Activated gamma-delta T cell (primary cell): Measurements from ENCODE around the gene PLIN4.

Experiments used
- DNase-seq: peaks from one replicate; lab custom pipeline; 2025; lab: John Stamatoyannopoulos, UW

PLIN4 gene

DNA sequence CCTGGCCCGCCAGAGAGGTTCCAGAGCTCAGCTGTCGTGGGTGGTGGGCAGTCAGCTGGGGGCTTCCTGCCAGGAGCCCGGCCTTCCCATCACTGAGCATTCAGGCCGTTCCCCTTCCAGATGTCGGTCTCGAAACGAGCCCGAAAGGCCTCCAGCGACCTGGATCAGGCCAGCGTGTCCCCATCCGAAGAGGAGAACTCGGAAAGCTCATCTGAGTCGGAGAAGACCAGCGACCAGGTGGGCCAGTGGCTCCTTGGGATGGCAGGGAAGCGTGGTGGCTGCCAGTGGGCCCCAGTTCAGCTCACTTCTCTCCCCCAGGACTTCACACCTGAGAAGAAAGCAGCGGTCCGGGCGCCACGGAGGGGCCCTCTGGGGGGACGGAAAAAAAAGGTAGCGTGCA, 26.8 kb downstream of the PLIN4 start:
- no peak for DNase-seq

DNA sequence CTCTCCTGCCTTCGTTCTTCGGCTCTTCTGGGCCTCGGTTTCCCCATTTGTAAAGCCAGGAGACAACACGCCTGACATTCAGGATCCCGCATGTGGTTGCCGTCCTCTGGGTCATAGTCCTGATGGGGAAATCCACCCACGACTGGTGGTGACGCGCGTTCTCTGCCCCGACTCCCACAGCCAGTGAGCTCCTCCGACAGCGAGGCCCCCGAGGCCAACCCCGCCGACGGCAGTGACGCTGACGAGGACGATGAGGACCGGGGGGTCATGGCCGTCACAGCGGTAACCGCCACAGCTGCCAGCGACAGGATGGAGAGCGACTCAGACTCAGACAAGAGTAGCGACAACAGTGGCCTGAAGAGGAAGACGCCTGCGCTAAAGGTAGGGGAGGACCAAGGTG, 29.8 kb downstream of the PLIN4 start:
- no peak for DNase-seq

DNA sequence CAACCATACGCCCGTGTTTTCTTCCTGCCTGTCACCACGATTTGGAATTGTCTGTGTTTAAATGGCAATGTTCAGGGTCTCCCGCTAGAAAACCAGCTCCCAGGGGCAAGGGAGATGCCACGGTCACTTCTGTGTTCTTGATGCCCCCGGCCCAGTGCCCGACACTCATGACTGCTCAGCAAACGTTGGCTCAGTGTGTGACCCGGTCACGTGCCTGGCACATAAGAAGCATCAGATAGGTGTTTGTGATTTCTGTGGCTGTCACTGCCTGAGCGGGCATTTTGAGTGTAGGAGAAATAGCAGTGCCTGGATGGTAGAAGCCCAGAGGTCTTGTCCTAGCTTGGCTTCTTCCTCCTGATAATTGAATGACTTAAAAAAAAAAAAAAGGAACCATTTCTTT, 30.7 kb downstream of the PLIN4 start:
- no peak for DNase-seq

DNA sequence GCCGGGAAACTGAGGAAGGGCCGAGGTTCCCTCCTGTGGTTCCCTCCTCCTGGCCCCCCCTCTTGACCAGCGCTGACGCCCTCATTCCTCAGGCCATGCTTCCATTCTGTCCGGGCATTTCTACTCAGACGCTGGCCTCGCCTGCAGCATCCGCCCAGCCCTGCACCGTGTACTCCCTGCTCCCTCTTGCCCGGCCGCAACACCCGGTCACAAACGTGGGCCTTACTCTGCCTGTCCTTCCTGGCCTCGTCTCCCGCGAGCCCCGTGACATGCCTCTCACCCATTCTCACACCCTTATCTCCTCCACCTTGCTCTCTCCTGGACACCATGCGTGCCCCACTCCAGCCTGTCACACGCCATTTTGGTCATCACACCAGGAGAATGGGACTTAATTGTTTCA, 34.9 kb downstream of the PLIN4 start:
- no peak for DNase-seq

DNA sequence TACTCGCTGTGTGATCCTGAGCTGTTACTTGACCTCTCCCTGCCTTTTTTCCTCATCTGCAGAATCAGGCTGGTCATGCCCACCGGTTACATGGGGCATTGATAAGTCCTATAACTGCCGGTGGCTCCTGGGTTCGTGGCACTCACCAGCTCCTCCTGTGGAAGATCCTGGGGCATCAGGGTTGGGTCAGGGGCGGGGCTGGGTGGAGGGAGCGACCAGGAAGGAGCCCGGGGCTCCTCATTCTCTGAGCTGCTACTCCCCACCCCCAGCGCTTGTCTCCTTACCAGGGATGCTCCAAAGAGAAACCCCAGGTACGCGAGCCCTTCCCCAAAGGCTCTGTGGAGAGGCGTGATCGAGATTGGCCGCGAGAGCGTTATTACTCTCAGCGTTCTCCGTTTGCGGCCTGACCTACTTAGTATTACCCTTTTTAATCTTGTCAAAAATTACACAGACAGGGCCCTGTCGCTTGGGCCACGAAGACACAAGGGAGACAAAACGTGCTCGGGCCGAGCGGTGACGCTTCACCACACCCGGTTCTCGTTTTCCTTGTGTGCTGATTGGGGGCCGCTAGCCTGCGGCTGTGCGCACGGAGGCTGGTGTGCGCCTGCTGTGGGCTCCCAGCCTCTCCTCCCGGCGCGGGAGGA, 35.4 kb downstream of the PLIN4 start:
- no peak for DNase-seq

DNA sequence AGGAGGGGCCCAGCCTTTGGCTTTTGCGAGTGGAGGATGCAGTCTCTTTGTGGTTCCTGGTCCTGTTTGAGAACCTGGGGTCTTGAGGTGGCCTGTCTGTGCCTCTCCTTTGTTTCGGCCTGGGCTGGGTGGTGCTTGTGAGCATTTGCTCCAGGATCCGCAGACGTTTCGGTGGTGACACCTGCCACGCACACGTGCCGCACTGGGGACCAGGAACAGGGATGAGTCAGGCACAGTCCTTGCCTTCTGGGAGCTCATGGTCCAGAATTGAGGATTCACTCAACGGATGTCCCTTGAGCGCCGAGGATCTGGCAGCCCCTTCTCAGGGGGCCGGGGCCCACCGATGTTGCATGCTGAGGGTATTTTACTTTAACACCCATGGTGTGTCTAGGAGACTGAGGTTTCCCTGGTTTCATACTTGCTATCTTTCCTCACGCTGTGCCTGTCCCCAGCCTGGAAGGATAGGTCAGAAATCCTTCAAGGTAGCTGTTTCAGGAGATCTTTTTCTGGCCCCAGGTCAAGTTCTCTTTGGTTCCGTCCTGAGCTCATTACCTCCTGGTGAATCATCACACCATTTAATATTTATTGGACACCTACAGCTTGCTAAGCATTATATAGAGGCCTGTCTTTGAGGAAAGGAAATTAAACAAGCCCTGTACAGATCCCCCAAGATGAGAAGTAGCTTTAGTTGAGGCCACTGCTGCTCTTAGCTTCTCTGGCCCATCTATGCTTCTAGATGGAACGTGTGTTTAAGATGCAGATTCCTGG, 41.1 kb downstream of the PLIN4 start:
- no peak for DNase-seq

DNA sequence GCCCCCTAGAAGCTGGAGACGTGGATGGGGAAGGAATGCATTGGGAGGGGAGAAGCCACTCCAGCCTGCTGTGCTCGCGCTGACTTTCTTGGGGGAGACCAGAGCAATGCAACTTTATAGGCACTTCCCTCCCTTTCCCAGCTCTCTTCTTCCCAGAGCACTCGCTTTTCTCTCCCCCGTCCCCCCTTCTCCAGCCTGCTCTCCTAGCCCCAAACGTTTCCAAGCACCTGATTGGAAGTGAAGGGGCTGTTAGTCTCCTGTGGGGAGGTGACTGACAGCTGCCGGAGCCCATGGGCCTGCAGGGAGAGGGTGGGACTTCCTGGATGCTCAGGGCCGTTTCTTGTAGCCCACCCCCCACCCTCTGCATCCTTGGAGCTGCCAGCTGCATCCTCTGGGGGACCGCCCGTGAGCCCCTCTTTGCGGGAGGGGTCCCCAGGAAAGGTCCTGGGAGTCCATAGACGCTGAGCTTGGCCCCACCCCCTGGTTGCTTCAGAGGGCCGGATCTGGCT, 43.7 kb downstream of the PLIN4 start:
- DNase-seq, result no peak

DNA sequence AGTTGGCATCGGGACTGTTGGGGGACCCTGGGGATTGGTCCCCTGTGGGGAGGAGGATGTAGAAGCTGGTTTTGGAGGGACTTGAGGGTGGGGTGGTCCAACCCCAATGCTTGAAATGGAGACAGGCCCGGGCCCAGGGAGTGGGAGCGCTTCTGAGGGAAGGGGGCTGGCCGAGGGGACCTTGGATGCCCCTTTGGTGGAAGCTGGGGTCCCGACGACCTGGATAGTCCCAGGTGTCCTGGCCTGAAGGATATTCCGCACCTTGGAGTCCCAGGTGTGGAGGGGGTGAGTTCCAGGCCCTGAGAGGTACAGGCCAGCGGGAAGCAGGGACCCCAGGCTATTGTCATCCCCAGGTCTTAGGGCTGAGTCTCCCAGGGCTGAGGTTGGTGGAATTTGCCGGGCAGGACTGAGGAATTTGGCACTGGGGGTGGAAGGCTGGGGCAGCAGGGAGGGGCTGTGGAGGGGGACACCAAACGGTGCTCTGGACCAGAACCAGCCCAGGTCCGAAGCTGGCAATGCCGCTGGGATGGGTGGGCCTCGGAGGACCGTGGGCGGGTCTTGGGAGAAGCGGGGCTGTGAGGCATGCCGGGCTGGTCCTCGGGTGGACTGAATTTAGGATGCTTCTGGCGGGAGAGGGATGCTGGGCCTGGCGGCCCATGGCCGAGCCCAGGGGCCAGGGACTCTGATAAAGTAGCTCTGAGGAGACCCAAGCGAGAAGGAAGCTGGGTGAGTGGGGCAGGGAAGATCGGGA, 44.3 kb downstream of the PLIN4 start:
- DNase-seq, result no peak

DNA sequence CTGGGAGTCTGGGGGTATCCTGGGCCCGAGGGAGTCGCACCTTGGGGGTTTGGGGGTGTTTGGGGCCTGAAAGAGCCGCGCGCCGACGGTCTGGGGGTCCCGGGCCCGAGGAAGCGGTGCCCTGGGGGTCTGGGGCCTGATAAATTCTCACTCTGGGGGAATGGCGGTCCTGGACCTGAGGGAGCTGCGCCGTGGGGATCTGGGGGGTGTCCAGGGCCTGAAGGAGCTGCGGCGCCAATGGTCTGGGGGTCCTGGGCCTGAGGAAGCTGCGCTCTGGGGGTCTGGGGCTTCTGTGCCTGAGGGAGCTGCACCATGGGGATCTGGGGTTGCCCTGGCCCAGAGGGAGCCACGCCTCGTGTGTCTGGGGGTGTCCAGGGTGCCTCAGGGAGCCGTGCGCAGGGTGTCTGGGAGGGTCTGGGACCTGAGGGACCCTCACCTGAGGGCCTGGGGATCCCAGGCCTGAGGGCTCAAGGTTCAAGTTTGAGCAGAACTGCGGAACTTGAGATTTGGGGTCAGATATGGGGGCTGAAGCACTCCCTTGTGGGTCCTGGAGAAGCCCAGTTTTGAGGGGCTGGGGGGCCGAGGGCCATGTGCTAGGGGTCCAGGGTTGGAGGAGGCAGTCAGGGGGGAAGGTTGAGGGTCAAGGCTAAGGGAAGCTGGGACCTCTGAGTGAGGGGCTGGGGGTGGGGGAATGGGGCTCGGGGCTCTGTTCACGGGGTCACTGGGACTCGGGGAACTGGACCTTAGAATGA, 45.1 kb downstream of the PLIN4 start:
- DNase-seq, result no peak

DNA sequence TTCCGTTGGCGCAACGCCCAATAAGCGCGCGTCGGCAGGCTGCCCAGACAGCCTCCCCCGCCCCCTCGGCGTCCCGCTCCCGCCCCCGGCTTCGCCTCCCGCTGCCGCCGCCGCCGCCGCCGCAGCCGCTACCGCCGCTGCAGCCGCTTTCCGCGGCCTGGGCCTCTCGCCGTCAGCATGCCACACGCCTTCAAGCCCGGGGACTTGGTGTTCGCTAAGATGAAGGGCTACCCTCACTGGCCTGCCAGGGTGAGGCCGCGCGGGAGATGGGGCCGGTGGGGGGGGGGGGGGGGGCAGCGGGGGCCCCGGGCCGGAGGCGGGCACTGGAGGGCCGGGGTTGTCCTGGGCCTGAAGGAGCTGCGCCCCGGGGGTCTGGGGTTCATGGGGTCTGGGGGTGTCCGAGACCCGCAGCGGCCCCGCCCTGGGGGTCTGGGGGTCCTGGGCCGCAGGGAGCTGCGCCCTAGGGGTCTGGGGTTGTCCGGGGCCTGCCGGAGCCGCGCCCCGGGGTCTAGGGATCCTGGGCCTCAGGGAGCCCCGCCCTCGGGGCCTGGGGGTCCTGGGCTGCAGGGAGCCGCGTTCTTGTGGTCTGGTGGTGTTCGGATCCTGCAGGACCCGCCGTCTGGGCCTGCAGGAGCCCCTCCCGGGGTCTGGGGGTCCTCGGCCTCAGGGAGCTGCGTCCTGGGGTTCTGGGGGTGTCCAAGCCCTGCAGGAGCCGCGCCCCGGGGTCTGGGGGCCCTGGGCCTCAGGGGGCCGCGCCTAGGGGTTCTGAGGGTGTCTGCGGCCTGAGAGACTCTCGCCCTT, 45.9 kb downstream of the PLIN4 start, which contains the start of gene HDGFL2:
TSS of gene HDGFL2 (plus strand) at position 124 of the 801 bp plus-strand sequence. CDS start at position 178, 54 bp downstream.
- DNase-seq, result peak; percentile 93

DNA sequence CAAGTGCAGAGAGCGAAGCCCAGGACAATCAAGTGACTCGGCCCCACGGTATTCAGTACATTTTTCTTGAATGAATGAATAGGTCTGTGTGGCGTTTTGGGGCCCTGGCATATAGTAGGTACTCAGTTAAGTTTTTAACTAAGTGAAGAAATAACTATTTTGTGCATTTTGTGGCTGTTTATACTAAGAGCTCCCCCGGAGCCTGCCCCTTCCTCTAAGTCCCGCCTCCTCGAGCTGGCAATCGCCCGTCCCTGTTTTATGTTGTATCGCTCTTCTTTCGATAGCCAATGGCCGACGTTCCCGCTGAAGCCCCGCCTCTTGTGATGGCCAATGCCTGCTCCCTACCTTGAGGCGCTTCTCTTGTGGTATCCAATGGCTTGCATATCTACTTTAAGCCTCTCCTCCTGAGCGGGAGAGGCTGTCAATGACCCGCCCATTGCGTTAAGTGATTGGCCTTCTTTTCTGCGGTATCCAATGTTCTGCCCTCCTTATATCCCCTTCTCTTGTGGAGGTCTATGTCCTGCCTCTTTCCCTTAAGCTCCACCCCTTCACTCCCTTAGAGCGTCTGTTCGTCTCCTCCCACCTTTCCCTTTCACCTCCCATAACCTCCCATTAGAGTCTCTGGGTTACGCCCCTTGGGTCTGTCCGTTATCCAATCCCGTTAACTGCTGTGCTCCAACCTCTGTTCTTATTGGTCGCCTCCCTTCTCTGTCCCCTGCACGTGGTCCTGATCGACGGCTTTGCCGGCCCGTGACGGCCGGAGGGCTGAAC, 46.7 kb downstream of the PLIN4 start:
- peak; percentile 61 for DNase-seq

DNA sequence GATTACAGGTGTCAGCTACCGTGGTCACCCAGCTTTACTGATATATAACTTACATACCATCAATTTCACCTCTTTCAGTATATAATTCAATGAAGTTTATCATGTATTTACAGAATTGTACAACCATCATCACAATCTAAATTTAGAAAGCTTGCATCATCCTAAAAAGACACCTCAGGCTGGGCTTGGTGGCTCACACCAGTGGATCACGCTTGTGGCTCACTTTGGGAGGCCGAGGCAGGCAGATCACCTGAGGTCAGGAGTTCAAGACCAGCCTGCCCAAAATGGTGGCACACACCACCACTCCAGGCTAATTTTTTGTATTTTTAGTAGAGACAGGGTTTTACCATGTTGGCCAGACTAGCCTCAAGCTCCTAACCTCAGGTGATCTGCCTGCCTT, 50.5 kb downstream of the PLIN4 start:
- no peak for DNase-seq

DNA sequence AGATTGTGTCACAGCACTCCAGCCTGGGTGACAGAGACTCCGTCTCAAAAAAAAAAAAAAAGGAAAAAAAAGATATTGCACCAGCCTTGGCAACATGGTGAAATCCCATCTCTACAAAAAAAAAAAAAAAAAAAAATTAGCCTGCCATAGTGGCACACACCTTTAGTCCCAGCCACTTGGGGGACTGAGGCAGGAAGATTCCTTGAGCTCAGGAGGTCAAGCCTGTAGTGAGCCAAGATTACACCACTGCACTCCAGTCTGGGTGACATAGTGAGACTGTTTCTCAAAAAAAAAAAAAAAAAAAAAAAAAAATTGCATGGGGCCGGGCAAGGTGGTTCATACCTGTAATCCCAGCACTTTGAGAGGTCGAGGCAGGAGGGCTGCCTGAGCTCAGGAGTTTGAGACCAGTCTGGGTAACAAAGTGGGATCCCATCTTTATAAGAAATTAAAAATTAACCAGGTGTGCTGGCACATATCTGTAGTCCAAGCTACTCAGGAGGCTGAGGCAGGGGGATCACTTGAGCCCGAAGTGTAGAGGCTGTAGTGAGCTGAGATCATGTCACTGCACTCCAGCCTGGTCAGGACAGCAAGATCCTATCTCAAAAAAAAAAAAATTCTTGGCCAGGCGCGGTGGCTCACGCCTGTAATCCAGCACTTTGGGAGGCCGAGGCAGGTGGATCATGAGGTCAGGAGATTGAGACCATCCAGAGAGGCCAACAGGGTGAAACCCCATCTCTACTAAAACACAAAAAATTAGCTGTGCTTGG, 53.3 kb downstream of the PLIN4 start:
- no peak for DNase-seq

DNA sequence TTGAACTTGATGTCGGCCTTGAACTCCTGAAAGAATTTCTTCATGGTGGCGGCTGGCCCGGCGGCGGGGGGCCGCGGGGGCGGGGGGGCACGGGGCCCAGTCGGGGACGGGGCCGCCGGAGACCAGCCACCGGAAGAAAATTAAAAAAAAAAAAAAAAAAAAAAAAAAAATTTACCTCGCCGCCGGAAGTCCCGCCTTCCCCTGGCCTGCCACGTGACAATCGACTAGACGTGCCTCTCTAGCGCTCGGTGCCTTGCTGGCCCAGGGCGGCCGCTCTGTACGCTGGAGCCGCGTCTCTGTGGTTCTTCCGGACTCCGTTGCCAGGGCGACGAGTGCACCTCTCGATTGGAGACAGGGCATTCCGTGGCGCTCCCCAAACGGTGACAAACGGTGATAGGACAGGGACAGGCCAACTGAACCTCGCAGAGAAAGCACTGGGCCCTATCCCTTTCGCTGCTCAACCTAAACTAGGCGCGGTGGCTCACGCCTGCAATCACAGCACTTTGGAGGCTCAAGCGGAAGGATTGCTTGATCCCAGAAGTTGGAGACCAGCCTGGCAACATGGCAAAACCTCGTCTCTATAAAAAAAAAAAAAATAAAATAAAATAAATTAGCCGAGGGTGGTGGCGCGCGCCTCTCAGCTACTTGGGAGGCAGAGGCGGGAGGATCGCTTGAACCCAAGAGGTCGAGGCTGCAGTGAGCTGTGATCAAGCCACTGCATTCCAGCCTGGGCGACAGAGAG, 60.5 kb downstream of the PLIN4 start, which contains the start of gene UBXN6:
TSS of gene UBXN6 (minus strand) at position 141 of the 742 bp plus-strand sequence. CDS start at position 44, 97 bp downstream.
- DNase-seq, result peak; percentile 86

DNA sequence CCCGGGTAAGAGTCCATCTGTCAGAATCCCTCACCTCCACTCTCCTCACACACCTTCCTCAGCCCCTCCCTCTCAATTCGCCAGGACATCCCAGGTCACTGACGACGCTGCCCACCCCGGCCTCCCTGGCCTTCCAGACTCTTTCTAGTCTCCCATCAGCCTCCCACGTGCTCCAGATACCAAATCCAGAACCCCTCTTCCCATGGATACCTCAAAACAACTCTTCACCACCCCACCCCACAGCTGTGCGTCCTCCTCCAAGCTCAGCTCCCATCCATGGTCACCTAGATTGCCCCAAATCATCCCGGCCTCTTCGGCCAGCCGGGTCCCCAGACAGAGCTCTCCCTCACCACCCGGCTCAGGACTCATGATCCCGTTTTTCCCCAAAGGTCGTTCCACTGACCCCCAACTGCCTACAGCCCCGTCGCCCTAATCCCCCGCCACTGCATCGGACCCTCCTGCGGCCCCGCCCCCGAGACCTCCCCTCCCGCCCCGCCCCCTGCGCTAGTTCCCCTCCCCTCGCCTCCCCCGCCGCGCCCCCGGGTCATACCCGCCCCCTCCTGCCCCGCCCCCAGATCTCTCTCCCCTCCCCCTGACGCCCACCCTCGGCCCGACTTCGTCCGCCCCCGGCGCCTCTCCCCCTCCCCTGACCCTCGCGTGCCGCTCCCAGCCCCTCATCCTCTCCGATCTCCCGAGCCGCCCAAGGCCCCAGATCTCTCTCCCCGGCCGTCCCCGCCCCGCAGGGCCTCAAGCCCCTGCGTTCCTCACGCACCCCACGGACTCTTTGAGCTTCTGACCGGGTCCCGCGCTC, 61.2 kb downstream of the PLIN4 start:
- DNase-seq, result peak; percentile 40

DNA sequence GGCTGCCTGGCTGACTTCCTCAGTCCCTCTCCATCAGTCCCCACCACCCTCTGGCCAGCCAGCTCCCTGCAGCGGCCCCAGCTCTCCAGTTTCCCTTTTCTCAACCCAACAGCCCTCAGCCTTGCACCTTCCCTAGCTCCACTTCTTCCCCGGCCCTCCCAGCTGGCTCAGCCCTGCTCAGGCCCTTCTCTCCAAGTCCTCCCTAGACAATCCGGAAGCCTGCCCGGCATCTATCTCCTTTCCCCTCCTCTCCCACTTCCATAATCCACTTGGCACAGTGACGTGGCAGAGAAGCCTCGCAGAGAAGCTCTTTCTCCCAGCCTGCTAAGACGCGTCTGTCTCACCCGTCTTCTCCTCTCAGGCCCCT, 61.8 kb downstream of the PLIN4 start:
- DNase-seq, result no peak

DNA sequence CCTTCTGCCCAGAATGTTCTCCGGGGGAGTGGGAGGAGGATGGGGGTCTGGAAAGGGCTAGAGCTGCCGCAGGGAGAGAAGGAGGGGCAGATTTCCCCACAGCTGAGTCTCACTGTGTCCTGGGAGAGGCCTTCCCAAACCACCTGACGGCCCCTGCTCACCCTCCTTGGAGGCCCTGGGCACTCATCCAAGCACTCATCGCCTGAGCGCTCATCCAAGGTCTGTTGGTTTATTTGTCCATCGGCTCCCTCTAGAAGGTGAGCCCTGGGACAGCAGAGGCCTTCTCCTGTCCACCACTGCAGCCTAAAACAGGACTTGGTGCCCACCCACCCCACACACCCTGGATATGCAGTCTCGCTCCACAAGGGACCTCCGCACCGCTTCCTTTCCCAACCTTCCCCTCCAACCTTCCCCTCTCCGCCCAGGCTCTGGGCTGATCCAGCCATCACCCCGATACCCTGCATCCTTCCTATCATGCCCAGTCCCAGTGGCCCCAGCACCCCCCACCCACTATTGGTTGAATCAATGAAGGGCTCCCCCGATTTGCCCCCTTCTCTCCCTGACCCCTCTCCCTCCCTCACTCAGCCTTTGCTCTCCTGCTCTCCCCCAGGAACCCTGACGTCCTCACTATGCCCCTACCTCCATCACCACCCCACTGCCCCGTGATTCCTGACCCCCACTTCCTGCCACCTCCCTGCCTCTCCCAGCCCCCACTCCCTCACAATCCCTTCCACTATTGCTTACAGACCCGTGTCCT, 62.4 kb downstream of the PLIN4 start:
- no peak for DNase-seq
